Mesothelial cell of epicardium (in vitro differentiated cells): ENCODE measurements around the gene KCNJ5. TPM values are rescaled to one million over a fixed set of nuclear protein-coding genes. Genes with fewer than 3 reads are reported as not detected.

Experiments
- DNase-seq, 2 experiments: peaks; one replicate each; pipeline ENCODE4 v3.0.0; 2021; ENCODE audit warnings: low spot score in 2 of 2; ENCODE audit not compliant: unreplicated experiment in 2 of 2
- H3K27ac Mint-ChIP-seq: 2 replicates; pipeline ENCODE4 v1.8.0; 2021; ENCODE audit warnings: mixed read lengths
- H3K27me3 Mint-ChIP-seq: 2 replicates; pipeline ENCODE4 v1.8.0; 2021; ENCODE audit warnings: low read depth, mixed read lengths
- H3K36me3 Mint-ChIP-seq: 2 replicates; pipeline ENCODE4 v1.8.0; 2021; ENCODE audit warnings: mixed read lengths
- H3K4me1 Mint-ChIP-seq: 2 replicates; pipeline ENCODE4 v1.8.0; 2021; ENCODE audit warnings: mixed read lengths
- H3K4me3 Mint-ChIP-seq: 2 replicates; pipeline ENCODE4 v1.8.0; 2021; ENCODE audit warnings: mild to moderate bottlenecking, moderate library complexity, mixed read lengths
- H3K9me3 Mint-ChIP-seq: 2 replicates; pipeline ENCODE4 v1.8.0; 2021; ENCODE audit warnings: mixed read lengths
- total RNA-seq: library from RNA; stranded (reverse); gene quantifications from 3 replicates; pipeline ENCODE4 v1.2.1, GENCODE V29; 2021
- TF ChIP-seq, protein P1 (sequence below): fragments of 200-600 bp; sonication (generic); IDR thresholded peaks from one replicate; pipeline ENCODE4 v1.5.0; 2021; ENCODE audit warnings: antibody characterized with exemption; ENCODE audit not compliant: unreplicated experiment

KCNJ5 gene
- total RNA-seq, 1 donor from 2014 or later, result 0.09 TPM

DNA sequence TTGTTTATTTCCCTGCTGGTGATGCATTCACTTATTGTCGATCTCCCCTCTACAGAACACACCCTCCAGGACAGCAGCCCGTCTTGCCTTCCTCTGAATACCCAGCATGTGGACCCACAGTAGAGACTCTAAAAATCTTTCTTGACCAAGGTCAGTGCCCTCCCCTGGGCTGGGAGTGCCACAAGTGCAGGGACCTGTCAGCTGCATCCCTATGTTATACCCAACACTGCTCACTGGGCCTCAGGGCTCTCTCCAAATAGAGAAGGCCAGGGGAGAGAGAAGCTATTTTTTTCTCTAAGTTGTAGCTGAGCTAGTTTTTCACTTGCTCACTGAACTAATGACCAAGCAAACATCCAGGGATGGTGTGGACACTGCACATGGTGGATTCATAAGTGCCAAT lies 33.8 kb upstream of the KCNJ5 start:
- H3K27me3 Mint-ChIP-seq, result peaks cover 14% of the 10 kb centered on the region
- H3K4me3 Mint-ChIP-seq, result no peak overlapping the region
- TF ChIP-seq, protein P1, sequence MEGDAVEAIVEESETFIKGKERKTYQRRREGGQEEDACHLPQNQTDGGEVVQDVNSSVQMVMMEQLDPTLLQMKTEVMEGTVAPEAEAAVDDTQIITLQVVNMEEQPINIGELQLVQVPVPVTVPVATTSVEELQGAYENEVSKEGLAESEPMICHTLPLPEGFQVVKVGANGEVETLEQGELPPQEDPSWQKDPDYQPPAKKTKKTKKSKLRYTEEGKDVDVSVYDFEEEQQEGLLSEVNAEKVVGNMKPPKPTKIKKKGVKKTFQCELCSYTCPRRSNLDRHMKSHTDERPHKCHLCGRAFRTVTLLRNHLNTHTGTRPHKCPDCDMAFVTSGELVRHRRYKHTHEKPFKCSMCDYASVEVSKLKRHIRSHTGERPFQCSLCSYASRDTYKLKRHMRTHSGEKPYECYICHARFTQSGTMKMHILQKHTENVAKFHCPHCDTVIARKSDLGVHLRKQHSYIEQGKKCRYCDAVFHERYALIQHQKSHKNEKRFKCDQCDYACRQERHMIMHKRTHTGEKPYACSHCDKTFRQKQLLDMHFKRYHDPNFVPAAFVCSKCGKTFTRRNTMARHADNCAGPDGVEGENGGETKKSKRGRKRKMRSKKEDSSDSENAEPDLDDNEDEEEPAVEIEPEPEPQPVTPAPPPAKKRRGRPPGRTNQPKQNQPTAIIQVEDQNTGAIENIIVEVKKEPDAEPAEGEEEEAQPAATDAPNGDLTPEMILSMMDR, result no peak
- no peak overlapping the region for H3K27ac Mint-ChIP-seq
- H3K36me3 Mint-ChIP-seq, result no peaks in the 10 kb centered on the region
- no peaks in the 10 kb centered on the region for H3K9me3 Mint-ChIP-seq
- no peaks in the 10 kb centered on the region for H3K4me1 Mint-ChIP-seq
- DNase-seq, result no peak

DNA sequence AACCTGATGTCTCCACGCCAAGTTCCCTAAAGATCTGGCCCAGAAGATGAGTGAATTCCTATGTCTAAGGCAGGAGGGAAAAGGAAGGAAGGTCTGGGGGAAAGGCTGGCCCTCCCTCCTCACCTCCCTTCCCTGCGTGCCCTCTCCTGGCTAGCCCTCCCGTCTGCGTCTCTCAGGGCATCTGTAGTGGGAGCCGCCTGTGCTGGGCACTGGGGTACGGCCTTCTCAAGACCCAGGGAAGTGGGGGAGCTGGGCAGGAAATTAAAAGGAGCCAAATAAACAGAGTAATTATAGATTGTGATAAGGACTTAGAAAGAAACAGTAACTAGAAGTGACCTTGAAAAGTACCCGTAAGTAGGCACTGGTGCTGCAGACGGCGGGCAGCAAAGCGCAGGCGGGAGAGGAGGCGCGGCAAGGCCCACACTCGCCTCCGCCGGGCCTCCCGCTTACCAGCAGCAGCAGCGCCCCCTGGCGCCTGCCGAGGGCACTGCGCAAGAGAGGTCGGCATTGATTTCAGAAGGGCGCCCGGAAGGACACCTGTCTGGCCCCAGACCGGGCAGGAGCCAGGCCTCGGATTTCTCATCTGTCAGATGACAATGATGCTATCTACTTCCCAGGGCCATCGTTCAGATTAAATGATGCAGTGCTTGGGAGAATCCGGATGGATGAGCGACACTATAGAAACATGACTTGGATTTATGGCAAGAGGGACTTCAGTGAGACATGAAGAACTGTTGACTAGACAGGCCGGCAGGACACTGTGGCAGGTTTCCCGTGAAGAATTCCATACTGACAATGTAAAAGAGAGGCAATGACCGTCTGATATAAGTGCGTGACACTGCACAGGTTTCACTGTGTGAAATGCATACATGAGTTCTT lies 31.4 kb upstream of the KCNJ5 start:
- Mint-ChIP-seq H3K4me1 (peaks cover 6% of the 10 kb centered on the region), H3K27ac (no peak overlapping the region), H3K9me3 (no peaks in the 10 kb centered on the region), H3K4me3 (no peak overlapping the region), H3K27me3 (peaks cover 14% of the 10 kb centered on the region), H3K36me3 (no peaks in the 10 kb centered on the region)
- TF ChIP-seq, protein P1, result peak; percentile 94
- peak; percentile 60 to 78 for DNase-seq

DNA sequence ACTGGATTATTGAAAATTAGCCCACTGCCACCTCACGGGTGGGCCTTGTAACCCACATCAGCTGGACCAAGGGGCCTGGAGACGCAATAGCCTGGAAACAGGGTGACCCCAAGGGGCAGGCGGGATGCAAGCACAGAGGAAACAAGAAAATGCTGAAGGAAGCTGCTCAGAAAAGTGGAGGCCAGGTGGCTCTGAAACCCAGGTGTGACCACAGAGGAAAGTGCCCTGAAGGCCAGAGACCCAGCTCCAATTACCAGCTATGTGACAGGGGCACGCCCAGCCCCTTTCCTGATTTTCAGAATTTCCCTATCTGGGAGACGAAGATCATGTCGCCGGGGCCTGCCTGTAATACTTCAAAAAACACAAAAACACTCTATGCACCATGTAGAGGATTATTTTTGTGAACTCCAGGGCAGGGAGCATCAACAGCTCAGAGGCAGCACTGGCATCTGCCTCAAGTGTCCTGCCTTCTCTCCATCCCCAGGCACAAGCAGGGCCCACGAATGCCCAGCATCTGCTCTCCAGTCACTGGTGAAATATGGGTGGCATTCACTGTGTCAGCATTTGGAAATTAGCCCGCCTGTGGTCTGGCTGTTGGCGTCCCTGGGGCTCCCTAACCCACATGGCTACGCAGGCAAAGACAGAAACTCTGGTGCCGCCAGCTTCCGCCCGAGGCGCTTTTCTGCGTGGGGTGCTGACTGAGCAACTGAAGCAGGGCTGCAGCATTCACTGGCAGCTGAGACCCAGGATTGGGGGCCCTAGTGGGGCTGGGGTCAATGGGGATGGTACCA lies 30.4 kb upstream of the KCNJ5 start:
- no peaks in the 10 kb centered on the region for H3K36me3 Mint-ChIP-seq
- H3K27ac Mint-ChIP-seq, result no peak overlapping the region
- H3K4me1 Mint-ChIP-seq, result peaks cover 6% of the 10 kb centered on the region
- no peak for DNase-seq
- TF ChIP-seq, protein P1, result no peak
- peaks cover 14% of the 10 kb centered on the region for H3K27me3 Mint-ChIP-seq
- H3K4me3 Mint-ChIP-seq, result no peak overlapping the region
- no peaks in the 10 kb centered on the region for H3K9me3 Mint-ChIP-seq

DNA sequence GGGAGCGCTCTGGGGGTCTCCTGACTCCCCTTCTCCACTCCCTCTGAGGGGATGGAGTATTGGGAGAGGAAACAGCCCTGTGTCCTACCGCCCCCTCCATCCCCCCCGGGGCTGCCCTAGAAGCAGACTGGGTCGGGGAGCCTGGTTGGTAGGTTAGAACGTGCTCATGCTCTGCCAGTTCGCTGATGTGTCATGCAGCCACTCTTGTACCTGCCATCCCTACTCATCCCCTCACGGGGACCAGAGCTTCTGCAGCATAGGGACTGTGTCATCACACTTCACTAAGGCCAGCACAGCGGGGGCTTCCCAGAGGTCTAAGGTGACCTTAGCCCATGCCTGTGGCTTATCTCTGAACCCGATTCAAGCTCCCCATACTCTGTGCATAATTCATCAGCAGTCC lies 28.8 kb upstream of the KCNJ5 start:
- Mint-ChIP-seq H3K27me3 (peaks cover 8% of the 10 kb centered on the region), H3K27ac (no peak overlapping the region), H3K9me3 (no peaks in the 10 kb centered on the region), H3K4me3 (no peak overlapping the region), H3K4me1 (peaks cover 6% of the 10 kb centered on the region), H3K36me3 (no peaks in the 10 kb centered on the region)
- DNase-seq, result no peak
- TF ChIP-seq, protein P1, result no peak

DNA sequence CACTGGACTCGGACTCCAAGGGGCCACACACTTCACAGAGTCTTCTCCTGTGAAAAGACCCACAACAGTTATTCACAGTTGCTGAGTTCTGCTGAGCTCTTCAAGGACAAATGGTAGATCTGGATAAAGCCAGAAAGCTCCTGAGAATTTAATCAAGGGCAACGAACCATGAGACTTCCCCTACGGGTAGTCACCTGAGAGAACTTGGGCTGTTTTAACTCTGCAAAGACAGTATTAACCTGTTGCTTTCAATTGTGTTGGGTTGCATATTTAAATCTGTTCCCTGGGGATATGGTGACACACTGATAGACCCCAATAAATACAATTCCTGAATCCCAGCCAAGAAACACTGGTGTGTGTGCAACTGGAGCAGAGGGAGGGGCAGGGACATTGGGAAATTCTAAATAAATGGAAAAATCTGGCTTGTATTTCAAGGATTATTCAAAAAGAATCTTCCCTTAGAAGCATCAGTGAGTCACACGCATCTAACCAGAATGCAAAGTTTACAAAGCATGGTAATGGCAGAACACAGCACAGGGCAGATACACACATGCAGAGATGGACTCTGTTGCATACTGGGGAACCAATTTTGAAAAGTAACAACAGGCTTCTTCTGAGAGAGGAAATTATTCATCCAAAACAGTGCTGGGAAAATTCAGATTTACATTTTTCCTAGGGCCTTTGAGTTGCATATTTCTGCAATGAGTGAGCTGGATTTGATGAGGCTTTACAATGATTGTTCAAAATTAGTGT lies 28.1 kb upstream of the KCNJ5 start:
- no peak overlapping the region for H3K27ac Mint-ChIP-seq
- TF ChIP-seq, protein P1, result no peak
- no peak for DNase-seq
- H3K27me3 Mint-ChIP-seq, result peaks cover 8% of the 10 kb centered on the region
- peaks cover 6% of the 10 kb centered on the region for H3K4me1 Mint-ChIP-seq
- H3K4me3 Mint-ChIP-seq, result no peak overlapping the region
- no peaks in the 10 kb centered on the region for H3K9me3 Mint-ChIP-seq
- H3K36me3 Mint-ChIP-seq, result no peaks in the 10 kb centered on the region
